ENCODE data around the gene CEP131.

Gene CEP131

GRCh38 chr17:81199482-81199830 is 23.3 kb downstream of the CEP131 start:
- DNase-seq = no peak
- ATAC-seq = no peak

GRCh38 chr17:81198826-81199481 is 23.8 kb downstream of the CEP131 start:
- no peak for DNase-seq
- no peak for ATAC-seq

- DNase-seq = no peak
- no peak for ATAC-seq
These were observed 24.8 kb downstream of the CEP131 start for GRCh38 chr17:81197831-81198490.

- ATAC-seq = no peak
These were observed 25.4 kb downstream of the CEP131 start for GRCh38 chr17:81197409-81197795.

GRCh38 chr17:81196505-81197408 is 26.0 kb downstream of the CEP131 start:
- DNase-seq = no peak
- no peak for ATAC-seq

More at GRCh38 chr17:81197409-81197795, 25.4 kb downstream of the CEP131 start:
- DNase-seq = no peak

GRCh38 chr17:81195941-81196495 is 26.7 kb downstream of the CEP131 start:
- DNase-seq = no peak
- ATAC-seq = no peak

- DNase-seq = no peak
- no peak for ATAC-seq
These were observed 27.5 kb downstream of the CEP131 start for GRCh38 chr17:81194941-81195901.

GRCh38 chr17:81194225-81194760 is 28.5 kb downstream of the CEP131 start:
- no peak for DNase-seq
- no peak for ATAC-seq

- DNase-seq = no peak
- ATAC-seq = no peak
These were observed 29.1 kb downstream of the CEP131 start for GRCh38 chr17:81193470-81194224.

- ATAC-seq (no peak), DNase-seq (no peak)
These were observed 29.7 kb downstream of the CEP131 start for GRCh38 chr17:81193051-81193410.

- DNase-seq (no peak), ATAC-seq (no peak)
These were observed 30.2 kb downstream of the CEP131 start for GRCh38 chr17:81192386-81193050.

- ATAC-seq (no peak), DNase-seq (no peak)
These were observed 31.1 kb downstream of the CEP131 start for GRCh38 chr17:81191646-81192045.

- DNase-seq = no peak
- ATAC-seq = no peak
These were observed 31.6 kb downstream of the CEP131 start for GRCh38 chr17:81191116-81191515.

GRCh38 chr17:81190591-81190990 is 32.2 kb downstream of the CEP131 start:
- DNase-seq = no peak

GRCh38 chr17:81189670-81190530 is 32.9 kb downstream of the CEP131 start:
- ATAC-seq (no peak), DNase-seq (no peak)

More at GRCh38 chr17:81190591-81190990, 32.2 kb downstream of the CEP131 start:
- ATAC-seq = no peak

- ATAC-seq (no peak), DNase-seq (no peak)
These were observed 33.7 kb downstream of the CEP131 start for GRCh38 chr17:81189016-81189415.

- DNase-seq (no peak), ATAC-seq (no peak)
These were observed 34.3 kb downstream of the CEP131 start for GRCh38 chr17:81188491-81188840.

GRCh38 chr17:81187586-81188490 is 34.9 kb downstream of the CEP131 start:
- ATAC-seq = no peak

More at GRCh38 chr17:81187586-81188490, 34.9 kb downstream of the CEP131 start:
- DNase-seq = no peak
